ENCODE measurements around the gene YWHAB.

YWHAB gene

GRCh38 chr20:44908987-44909871 is 23.7 kb downstream of the YWHAB start:
- Histone ChIP-seq H3K4me1 (ENCODE audit: control insufficient read depth in 1 of 2, insufficient read depth in 2 of 2, low read length in 2 of 2) (peaks cover 6 to 10% of the 10 kb centered on the region in 2 experiments), H3K4ac (ENCODE audit: low read depth, low read length) (no peak overlapping the region), H3K9ac (ENCODE audit: low read length) (no peak overlapping the region), H3K4me3 (ENCODE audit: low read depth, low read length) (no peak overlapping the region), H3K79me2 (ENCODE audit: control insufficient read depth, insufficient read depth, low read length, poor library complexity) (peaks cover 4% of the 10 kb centered on the region), H3K14ac (ENCODE audit: low read length) (no peak overlapping the region), H2AK5ac (ENCODE audit: low read length) (no peak overlapping the region), H3K4me2 (ENCODE audit: low read length) (peak overlapping the region; percentile 97), H3K27ac (ENCODE audit: low read depth, low read length) (no peak overlapping the region), H3K36me3 (ENCODE audit: control insufficient read depth in 1 of 2, insufficient read depth in 2 of 2, low read length in 2 of 2) (peaks cover 7 to 28% of the 10 kb centered on the region in 2 experiments), H3K18ac (ENCODE audit: low read length) (no peak overlapping the region), H4K12ac (ENCODE audit: low read depth, low read length) (no peak overlapping the region), H2BK5ac (ENCODE audit: low read depth, low read length, poor library complexity) (no peak overlapping the region), H4K8ac (ENCODE audit: low read depth, low read length) (no peak overlapping the region), H4K91ac (ENCODE audit: low read depth, low read length) (no peak overlapping the region), H2AFZ (ENCODE audit: insufficient read depth, low read length, poor library complexity) (no peak overlapping the region), H3K79me1 (ENCODE audit: low read length) (peaks cover 4% of the 10 kb centered on the region), H2BK120ac (ENCODE audit: insufficient read depth, low read length, poor library complexity) (no peak overlapping the region), H3K9me3 (ENCODE audit: insufficient read depth, low read depth, low read length) (no peaks in the 10 kb centered on the region), H2BK12ac (ENCODE audit: low read length) (no peak overlapping the region), H3K27me3 (ENCODE audit: insufficient read depth, low read length) (no peaks in the 10 kb centered on the region), H3K23ac (ENCODE audit: low read length) (no peak overlapping the region)
- WGBS (ENCODE audit: extremely low coverage, insufficient coverage, insufficient read length): no CpG with 5 or more reads among the region's 14 CpGs
- no peak for DNase-seq

GRCh38 chr20:44909872-44910689 is 24.6 kb downstream of the YWHAB start, which contains the start of gene PABPC1L:
TSS of gene PABPC1L (plus strand) at chr20:44910060. CDS start at chr20:44910144, 84 bp downstream.
- Histone ChIP-seq H3K14ac (ENCODE audit: low read length) (peak within 1 kb of the TSS; percentile 3), H3K4me3 (ENCODE audit: low read depth, low read length) (peak within 1 kb of the TSS; percentile 89), H2BK12ac (ENCODE audit: low read length) (no peak within 1 kb of the TSS), H3K27me3 (ENCODE audit: insufficient read depth, low read length) (no peaks in the 10 kb centered on the region), H3K79me1 (ENCODE audit: low read length) (peaks cover 4% of the 10 kb centered on the region), H2AFZ (ENCODE audit: insufficient read depth, low read length, poor library complexity) (peak within 1 kb of the TSS; percentile 84), H3K9ac (ENCODE audit: low read length) (peak within 1 kb of the TSS; percentile 73), H3K27ac (ENCODE audit: low read depth, low read length) (peak within 1 kb of the TSS; percentile 15), H3K18ac (ENCODE audit: low read length) (peak within 1 kb of the TSS; percentile 5), H2BK120ac (ENCODE audit: insufficient read depth, low read length, poor library complexity) (no peak within 1 kb of the TSS), H3K4me1 (ENCODE audit: control insufficient read depth in 1 of 2, insufficient read depth in 2 of 2, low read length in 2 of 2) (peaks cover 6 to 10% of the 10 kb centered on the region in 2 experiments), H2AK5ac (ENCODE audit: low read length) (peak within 1 kb of the TSS; percentile 50), H2BK5ac (ENCODE audit: low read depth, low read length, poor library complexity) (no peak within 1 kb of the TSS), H3K79me2 (ENCODE audit: control insufficient read depth, insufficient read depth, low read length, poor library complexity) (peaks cover 4% of the 10 kb centered on the region), H3K23ac (ENCODE audit: low read length) (no peak within 1 kb of the TSS), H3K4ac (ENCODE audit: low read depth, low read length) (no peak within 1 kb of the TSS), H3K4me2 (ENCODE audit: low read length) (peak within 1 kb of the TSS; percentile 97), H3K36me3 (ENCODE audit: control insufficient read depth in 1 of 2, insufficient read depth in 2 of 2, low read length in 2 of 2) (peaks cover 9 to 30% of the 10 kb centered on the region in 2 experiments), H4K12ac (ENCODE audit: low read depth, low read length) (peak within 1 kb of the TSS; percentile 50), H3K9me3 (ENCODE audit: insufficient read depth, low read depth, low read length) (no peaks in the 10 kb centered on the region), H4K91ac (ENCODE audit: low read depth, low read length) (no peak within 1 kb of the TSS), H4K8ac (ENCODE audit: low read depth, low read length) (peak within 1 kb of the TSS; percentile 55)
- DNase-seq: peak; percentile 44 to 68
- no CpG with 5 or more reads among the region's 61 CpGs for WGBS (ENCODE audit: extremely low coverage, insufficient coverage, insufficient read length)

GRCh38 chr20:44910690-44911262 is 25.3 kb downstream of the YWHAB start:
- Histone ChIP-seq H3K9me3 (ENCODE audit: insufficient read depth, low read depth, low read length) (no peaks in the 10 kb centered on the region), H3K4ac (ENCODE audit: low read depth, low read length) (no peak overlapping the region), H3K18ac (ENCODE audit: low read length) (peak overlapping the region; percentile 5), H4K91ac (ENCODE audit: low read depth, low read length) (no peak overlapping the region), H2AFZ (ENCODE audit: insufficient read depth, low read length, poor library complexity) (peak overlapping the region; percentile 24), H3K4me2 (ENCODE audit: low read length) (peak overlapping the region; percentile 97), H4K12ac (ENCODE audit: low read depth, low read length) (peak overlapping the region; percentile 50), H3K27ac (ENCODE audit: low read depth, low read length) (no peak overlapping the region), H2AK5ac (ENCODE audit: low read length) (peak overlapping the region; percentile 50), H3K9ac (ENCODE audit: low read length) (peak overlapping the region; percentile 9), H3K27me3 (ENCODE audit: insufficient read depth, low read length) (no peaks in the 10 kb centered on the region), H2BK12ac (ENCODE audit: low read length) (no peak overlapping the region), H2BK120ac (ENCODE audit: insufficient read depth, low read length, poor library complexity) (no peak overlapping the region), H3K79me2 (ENCODE audit: control insufficient read depth, insufficient read depth, low read length, poor library complexity) (peaks cover 4% of the 10 kb centered on the region), H3K23ac (ENCODE audit: low read length) (no peak overlapping the region), H2BK5ac (ENCODE audit: low read depth, low read length, poor library complexity) (no peak overlapping the region), H3K79me1 (ENCODE audit: low read length) (peaks cover 4% of the 10 kb centered on the region), H3K4me1 (ENCODE audit: control insufficient read depth in 1 of 2, insufficient read depth in 2 of 2, low read length in 2 of 2) (peaks cover 6 to 10% of the 10 kb centered on the region in 2 experiments), H4K8ac (ENCODE audit: low read depth, low read length) (peak overlapping the region; percentile 36), H3K14ac (ENCODE audit: low read length) (no peak overlapping the region), H3K4me3 (ENCODE audit: low read depth, low read length) (peak overlapping the region; percentile 89), H3K36me3 (ENCODE audit: control insufficient read depth in 1 of 2, insufficient read depth in 2 of 2, low read length in 2 of 2) (peaks cover 9 to 32% of the 10 kb centered on the region in 2 experiments)
- no CpG with 5 or more reads among the region's 17 CpGs for WGBS (ENCODE audit: extremely low coverage, insufficient coverage, insufficient read length)
- DNase-seq: peak in 1 of 2 donors; percentile 45

- H3K27me3 ChIP-seq (ENCODE audit: insufficient read depth, low read length): no peaks in the 10 kb centered on the region
- no peak overlapping the region for H2BK12ac ChIP-seq (ENCODE audit: low read length)
- peaks cover 4% of the 10 kb centered on the region for H3K79me2 ChIP-seq (ENCODE audit: control insufficient read depth, insufficient read depth, low read length, poor library complexity)
- peaks cover 6 to 10% of the 10 kb centered on the region in 2 experiments for H3K4me1 ChIP-seq (ENCODE audit: control insufficient read depth in 1 of 2, insufficient read depth in 2 of 2, low read length in 2 of 2)
- no peak overlapping the region for H2AK5ac ChIP-seq (ENCODE audit: low read length)
- no peak overlapping the region for H4K12ac ChIP-seq (ENCODE audit: low read depth, low read length)
- peak overlapping the region; percentile 13 for H3K4me2 ChIP-seq (ENCODE audit: low read length)
- H3K79me1 ChIP-seq (ENCODE audit: low read length): peaks cover 4% of the 10 kb centered on the region
- H3K36me3 ChIP-seq (ENCODE audit: control insufficient read depth in 1 of 2, insufficient read depth in 2 of 2, low read length in 2 of 2): peaks cover 10 to 30% of the 10 kb centered on the region in 2 experiments
- H4K8ac ChIP-seq (ENCODE audit: low read depth, low read length): peak overlapping the region; percentile 6
- peak overlapping the region; percentile 9 for H3K18ac ChIP-seq (ENCODE audit: low read length)
- H3K9me3 ChIP-seq (ENCODE audit: insufficient read depth, low read depth, low read length): no peaks in the 10 kb centered on the region
- no peak overlapping the region for H3K14ac ChIP-seq (ENCODE audit: low read length)
- no peak overlapping the region for H4K91ac ChIP-seq (ENCODE audit: low read depth, low read length)
- H2AFZ ChIP-seq (ENCODE audit: insufficient read depth, low read length, poor library complexity): no peak overlapping the region
- H2BK120ac ChIP-seq (ENCODE audit: insufficient read depth, low read length, poor library complexity): no peak overlapping the region
- no peak overlapping the region for H3K27ac ChIP-seq (ENCODE audit: low read depth, low read length)
- no peak overlapping the region for H3K9ac ChIP-seq (ENCODE audit: low read length)
- H3K23ac ChIP-seq (ENCODE audit: low read length): no peak overlapping the region
- no peak overlapping the region for H2BK5ac ChIP-seq (ENCODE audit: low read depth, low read length, poor library complexity)
- WGBS (ENCODE audit: extremely low coverage, insufficient coverage, insufficient read length): no CpG with 5 or more reads among the region's 21 CpGs
- peak overlapping the region; percentile 8 for H3K4ac ChIP-seq (ENCODE audit: low read depth, low read length)
- H3K4me3 ChIP-seq (ENCODE audit: low read depth, low read length): no peak overlapping the region
- peak; percentile 74 to 95 for DNase-seq
These were observed 25.9 kb downstream of the YWHAB start for GRCh38 chr20:44911264-44911921.

Measured in trophoblast cell (in vitro differentiated cells and primary cell).